ENCODE results near the gene PLEKHM3.

- TF ChIP-seq ZBTB8A (tag by site-specific recombination; IDR thresholded peaks at IDR 0.05): peak; percentile 76
- TF ChIP-seq YY1 (tag by site-specific recombination; IDR thresholded peaks at IDR 0.05): 0 out of 2 replicates have a peak, but pooled peaks have one; percentile 36
- no peak for TF ChIP-seq CTCF (tag by site-specific recombination; IDR thresholded peaks at IDR 0.05)
- TF ChIP-seq ELK4 (IDR thresholded peaks at IDR 0.05; ENCODE audit: borderline replicate concordance, low read depth, low read length): no peak
- no peak for TF ChIP-seq ZFP69B (tag by site-specific recombination; IDR thresholded peaks at IDR 0.05)
- no peak for TF ChIP-seq ZNF26 (tag by site-specific recombination; IDR thresholded peaks at IDR 0.05)
- no peak for TF ChIP-seq ZBTB10 (tag by site-specific recombination; IDR thresholded peaks at IDR 0.05)
- TF ChIP-seq SP3 (tag by site-specific recombination; IDR thresholded peaks at IDR 0.05): 0 out of 2 replicates have a peak, but pooled peaks have one; percentile 39
- no peak for TF ChIP-seq ZNF600 (tag by site-specific recombination; IDR thresholded peaks at IDR 0.05)
- no peak for TF ChIP-seq BCL11A (tag by site-specific recombination; IDR thresholded peaks at IDR 0.05; ENCODE audit: low read depth)
- no peak for TF ChIP-seq MYNN (tag by site-specific recombination; IDR thresholded peaks at IDR 0.05; ENCODE audit: borderline replicate concordance)
- peak; percentile 43; the same call in 1 of the 2 replicates for TF ChIP-seq ZNF561 (tag by site-specific recombination; IDR thresholded peaks at IDR 0.05; ENCODE audit: borderline replicate concordance)
Measured at GRCh38 chr2:207930747-207931146, 94.6 kb downstream of the PLEKHM3 start.
